ENCODE results near the gene ZCCHC7.

GRCh38 chr9:37221489-37222106 lies 101.2 kb downstream of the ZCCHC7 start:
- no peak for TF ChIP-seq POLR2A (IDR thresholded peaks at IDR 0.05; ENCODE audit: low read length)
- no peak for TF ChIP-seq ZSCAN20 (CRISPR knock-in tag; IDR thresholded peaks at IDR 0.05)
